ENCODE data around the gene ZNF665.
A peak's percentile ranks its signal among the peaks of the same experiment; 100 is the strongest.

- peak; percentile 90 to 97 (median 92) for TF ChIP-seq CTCF (IDR thresholded peaks at IDR 0.05)
- TF ChIP-seq POLR2A (IDR thresholded peaks at IDR 0.05), result peak in 1 of 2 donors; percentile 12
Measured at GRCh38 chr19:53195265-53195903, 2.2 kb upstream of the ZNF665 start.

Data from uterus (tissue), 2 donors.